Breast epithelium (tissue), 4 donors: Measurements from ENCODE around the gene SPRYD7. TPM values are rescaled to one million over a fixed set of nuclear protein-coding genes. Genes with fewer than 3 reads are reported as not detected.

Experiments used
- DNase-seq, 2 donors: peaks; one replicate each; pipeline ENCODE4 v3.0.0-alpha.2; 2019; ENCODE audit warnings: low spot score in 2 of 2
- H3K27ac ChIP-seq, 2 donors: fragments of 200-600 bp; sonication (generic) in 1 of 2; one replicate each; pipeline ENCODE4 v1.5.1; 2016 to 2019; ENCODE audit warnings: mild to moderate bottlenecking in 1 of 2
- H3K27me3 ChIP-seq, 2 donors: fragments of 200-600 bp; sonication (generic) in 1 of 2; one replicate each; pipeline versions ENCODE4 v1.5.1 to v1.6.0; 2017 to 2019; ENCODE audit warnings: control low read depth in 1 of 2, mild to moderate bottlenecking in 1 of 2
- H3K36me3 ChIP-seq: fragments of 200-600 bp; one replicate; pipeline ENCODE4 v1.5.1; 2019
- H3K4me1 ChIP-seq, 2 donors: fragments of 200-600 bp; sonication (generic); one replicate each; pipeline ENCODE4 v1.5.1; 2016 to 2019; ENCODE audit warnings: control low read depth in 1 of 2
- H3K4me3 ChIP-seq, 3 donors: fragments of 200-600 bp; sonication (generic); 1 replicate in 2 of 3; 2 replicates in 1 of 3; pipeline ENCODE4 v1.5.1; 2016 to 2019; ENCODE audit warnings: mild to moderate bottlenecking in 3 of 3, moderate library complexity in 2 of 3
- H3K9me3 ChIP-seq, 2 donors: fragments of 200-600 bp; sonication (generic) in 1 of 2; one replicate each; pipeline ENCODE4 v1.5.1; 2016 to 2019; ENCODE audit warnings: control low read depth in 1 of 2
- CTCF ChIP-seq, 3 donors: fragments of 450-650 bp; IDR thresholded peaks; one replicate each; pipeline ENCODE4 v1.5.1; 2016 to 2017; ENCODE audit warnings: antibody characterized with exemption in 3 of 3, mild to moderate bottlenecking in 3 of 3, moderate library complexity in 3 of 3
- POLR2A ChIP-seq: fragments of 450-650 bp; IDR thresholded peaks from one replicate; pipeline ENCODE4 v1.6.1; 2016; ENCODE audit warnings: antibody characterized with exemption, mild to moderate bottlenecking, moderate library complexity
- POLR2AphosphoS5 ChIP-seq, 3 donors: sonication (generic); formaldehyde crosslinking; IDR thresholded peaks; one replicate each; pipeline ENCODE4 v1.6.1; 2017; ENCODE audit warnings: antibody characterized with exemption in 3 of 3
- intact Hi-C: fragments of 100-400 bp; cut with DNase I; formaldehyde crosslinking; loops from one replicate; pipeline ENCODE4 v1.15.1; 2023; ENCODE audit warnings: low total_unique reads
- total RNA-seq, 3 donors: library from RNA; depleted of rRNA; stranded (reverse); fragments of >200 nt; gene quantifications; one replicate each; pipeline ENCODE4 v1.1.0, GENCODE V29; 2016

Gene SPRYD7
- total RNA-seq, 3 donors from 2014 or later: 3.0 to 6.1 (median 3.9) TPM

- H3K36me3 ChIP-seq: no peaks in the 10 kb centered on the region
- H3K4me1 ChIP-seq: no peaks in the 10 kb centered on the region
- no peaks in the 10 kb centered on the region for H3K9me3 ChIP-seq
- no peaks in the 10 kb centered on the region for H3K27me3 ChIP-seq
- no peak overlapping the region for H3K27ac ChIP-seq
- no peak for TF ChIP-seq POLR2A
- TF ChIP-seq CTCF (IDR thresholded peaks at IDR 0.05): no peak
- TF ChIP-seq POLR2AphosphoS5 (IDR thresholded peaks at IDR 0.05): no peak
- DNase-seq: no peak
- no peak overlapping the region for H3K4me3 ChIP-seq
- intact Hi-C loops: no loop called here
Measured at GRCh38 chr13:49939321-49939720, 3.2 kb upstream of the SPRYD7 start.

- no peak for DNase-seq
- TF ChIP-seq POLR2AphosphoS5 (IDR thresholded peaks at IDR 0.05) (no peak), CTCF (IDR thresholded peaks at IDR 0.05) (no peak), POLR2A (no peak)
- Histone ChIP-seq H3K4me1 (no peaks in the 10 kb centered on the region), H3K36me3 (no peaks in the 10 kb centered on the region), H3K9me3 (no peaks in the 10 kb centered on the region), H3K27ac (no peak overlapping the region), H3K27me3 (no peaks in the 10 kb centered on the region), H3K4me3 (no peak overlapping the region)
- intact Hi-C loops: no loop called here
Measured at GRCh38 chr13:49938921-49939320, 2.8 kb upstream of the SPRYD7 start.

GRCh38 chr13:49938314-49938713 lies 2.2 kb upstream of the SPRYD7 start:
- intact Hi-C loops: no loop called here
- TF ChIP-seq POLR2A: no peak
- TF ChIP-seq CTCF (IDR thresholded peaks at IDR 0.05): no peak
- no peak for TF ChIP-seq POLR2AphosphoS5 (IDR thresholded peaks at IDR 0.05)
- no peaks in the 10 kb centered on the region for H3K36me3 ChIP-seq
- no peaks in the 10 kb centered on the region for H3K9me3 ChIP-seq
- DNase-seq: no peak
- H3K27me3 ChIP-seq: no peaks in the 10 kb centered on the region
- H3K4me3 ChIP-seq: no peak overlapping the region
- H3K4me1 ChIP-seq: no peaks in the 10 kb centered on the region
- H3K27ac ChIP-seq: no peak overlapping the region

- H3K9me3 ChIP-seq: no peaks in the 10 kb centered on the region
- H3K36me3 ChIP-seq: no peaks in the 10 kb centered on the region
- H3K4me3 ChIP-seq: peak overlapping the region; percentile 82 to 97 (median 85)
- H3K27ac ChIP-seq: peak overlapping the region; percentile 59 to 89
- no peak for TF ChIP-seq CTCF (IDR thresholded peaks at IDR 0.05)
- no peak for TF ChIP-seq POLR2AphosphoS5 (IDR thresholded peaks at IDR 0.05)
- TF ChIP-seq POLR2A: no peak
- no peaks in the 10 kb centered on the region for H3K27me3 ChIP-seq
- no peak for DNase-seq
- no peaks in the 10 kb centered on the region for H3K4me1 ChIP-seq
- intact Hi-C loops: no loop called here
Measured at GRCh38 chr13:49936968-49937273, 781 bp upstream of the SPRYD7 start.

- no peaks in the 10 kb centered on the region for H3K27me3 ChIP-seq
- no peak for TF ChIP-seq POLR2AphosphoS5 (IDR thresholded peaks at IDR 0.05)
- no peak for TF ChIP-seq POLR2A
- TF ChIP-seq CTCF (IDR thresholded peaks at IDR 0.05): no peak
- H3K36me3 ChIP-seq: no peaks in the 10 kb centered on the region
- H3K4me3 ChIP-seq: peak overlapping the region; percentile 82 to 97 (median 85)
- peak in 1 of 2 donors; percentile 51 for DNase-seq
- no peaks in the 10 kb centered on the region for H3K4me1 ChIP-seq
- no peaks in the 10 kb centered on the region for H3K9me3 ChIP-seq
- H3K27ac ChIP-seq: peak overlapping the region; percentile 81 to 89
- intact Hi-C loops: no loop called here
Measured at GRCh38 chr13:49935171-49936074, 717 bp downstream of the SPRYD7 start.
